ENCODE measurements around the gene ERICH6B.

Gene ERICH6B

GRCh38 chr13:45630791-45631190 is 15.3 kb upstream of the ERICH6B start:
- peaks cover 3% of the 10 kb centered on the region for H3K27me3 ChIP-seq (ENCODE audit: insufficient read depth, poor library complexity, severe bottlenecking)
- H3K4me3 ChIP-seq (replicated peaks; ENCODE audit: insufficient read depth, low read length) = no peak overlapping the region
- TF ChIP-seq, protein P1, sequence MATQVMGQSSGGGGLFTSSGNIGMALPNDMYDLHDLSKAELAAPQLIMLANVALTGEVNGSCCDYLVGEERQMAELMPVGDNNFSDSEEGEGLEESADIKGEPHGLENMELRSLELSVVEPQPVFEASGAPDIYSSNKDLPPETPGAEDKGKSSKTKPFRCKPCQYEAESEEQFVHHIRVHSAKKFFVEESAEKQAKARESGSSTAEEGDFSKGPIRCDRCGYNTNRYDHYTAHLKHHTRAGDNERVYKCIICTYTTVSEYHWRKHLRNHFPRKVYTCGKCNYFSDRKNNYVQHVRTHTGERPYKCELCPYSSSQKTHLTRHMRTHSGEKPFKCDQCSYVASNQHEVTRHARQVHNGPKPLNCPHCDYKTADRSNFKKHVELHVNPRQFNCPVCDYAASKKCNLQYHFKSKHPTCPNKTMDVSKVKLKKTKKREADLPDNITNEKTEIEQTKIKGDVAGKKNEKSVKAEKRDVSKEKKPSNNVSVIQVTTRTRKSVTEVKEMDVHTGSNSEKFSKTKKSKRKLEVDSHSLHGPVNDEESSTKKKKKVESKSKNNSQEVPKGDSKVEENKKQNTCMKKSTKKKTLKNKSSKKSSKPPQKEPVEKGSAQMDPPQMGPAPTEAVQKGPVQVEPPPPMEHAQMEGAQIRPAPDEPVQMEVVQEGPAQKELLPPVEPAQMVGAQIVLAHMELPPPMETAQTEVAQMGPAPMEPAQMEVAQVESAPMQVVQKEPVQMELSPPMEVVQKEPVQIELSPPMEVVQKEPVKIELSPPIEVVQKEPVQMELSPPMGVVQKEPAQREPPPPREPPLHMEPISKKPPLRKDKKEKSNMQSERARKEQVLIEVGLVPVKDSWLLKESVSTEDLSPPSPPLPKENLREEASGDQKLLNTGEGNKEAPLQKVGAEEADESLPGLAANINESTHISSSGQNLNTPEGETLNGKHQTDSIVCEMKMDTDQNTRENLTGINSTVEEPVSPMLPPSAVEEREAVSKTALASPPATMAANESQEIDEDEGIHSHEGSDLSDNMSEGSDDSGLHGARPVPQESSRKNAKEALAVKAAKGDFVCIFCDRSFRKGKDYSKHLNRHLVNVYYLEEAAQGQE (IDR thresholded peaks at IDR 0.05; ENCODE audit: insufficient replicate concordance, low read depth) = no peak
- no peak for TF ChIP-seq GABPA (IDR thresholded peaks at IDR 0.05; ENCODE audit: low read depth)
- no peak for TF ChIP-seq POLR2AphosphoS5 (IDR thresholded peaks at IDR 0.05; ENCODE audit: low read depth)
- TF ChIP-seq CTCF (IDR thresholded peaks at IDR 0.05; ENCODE audit: insufficient read depth, low read length) = no peak
- no peak for TF ChIP-seq SPI1 (IDR thresholded peaks at IDR 0.05; ENCODE audit: borderline replicate concordance, low read depth)
- no peak overlapping the region for H3K27ac ChIP-seq (replicated peaks)
- DNase-seq (ENCODE audit: low read depth in 1 of 2, low spot score in 1 of 2) = no peak

DNA sequence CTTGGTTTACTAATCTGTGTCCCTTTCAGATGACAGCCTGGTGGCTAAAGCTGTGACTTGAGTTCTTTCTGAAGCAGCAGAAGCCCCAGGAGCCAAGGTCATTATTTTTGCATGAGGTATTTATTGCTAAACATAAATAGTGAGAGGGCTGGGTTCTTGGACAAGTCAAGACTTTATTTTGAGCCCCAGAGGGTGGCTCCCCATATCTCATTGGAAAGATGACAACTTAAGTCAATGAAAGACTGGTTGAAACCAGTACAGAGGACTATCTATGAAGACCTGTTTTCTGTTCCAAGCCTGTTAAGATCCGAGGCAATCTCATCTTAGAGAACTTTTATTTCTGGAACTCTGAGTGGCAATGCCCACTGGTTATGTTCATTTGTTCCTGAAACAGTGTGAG is 14.4 kb upstream of the ERICH6B start:
- no peak for DNase-seq (ENCODE audit: low read depth in 1 of 2, low spot score in 1 of 2)
- H3K27me3 ChIP-seq (ENCODE audit: insufficient read depth, poor library complexity, severe bottlenecking) = peaks cover 3% of the 10 kb centered on the region
- TF ChIP-seq, protein P1 (IDR thresholded peaks at IDR 0.05; ENCODE audit: insufficient replicate concordance, low read depth) = no peak
- TF ChIP-seq GABPA (IDR thresholded peaks at IDR 0.05; ENCODE audit: low read depth) (no peak), POLR2AphosphoS5 (IDR thresholded peaks at IDR 0.05; ENCODE audit: low read depth) (no peak), CTCF (IDR thresholded peaks at IDR 0.05; ENCODE audit: insufficient read depth, low read length) (no peak), SPI1 (IDR thresholded peaks at IDR 0.05; ENCODE audit: borderline replicate concordance, low read depth) (no peak)
- no peak overlapping the region for H3K27ac ChIP-seq (replicated peaks)
- H3K4me3 ChIP-seq (replicated peaks; ENCODE audit: insufficient read depth, low read length) = no peak overlapping the region

GRCh38 chr13:45628094-45628493 is 12.6 kb upstream of the ERICH6B start:
- no peak for DNase-seq (ENCODE audit: low read depth in 1 of 2, low spot score in 1 of 2)
- Histone ChIP-seq H3K27me3 (ENCODE audit: insufficient read depth, poor library complexity, severe bottlenecking) (peaks cover 3% of the 10 kb centered on the region), H3K4me3 (replicated peaks; ENCODE audit: insufficient read depth, low read length) (no peak overlapping the region), H3K27ac (replicated peaks) (no peak overlapping the region)
- TF ChIP-seq GABPA (IDR thresholded peaks at IDR 0.05; ENCODE audit: low read depth) = no peak
- no peak for TF ChIP-seq POLR2AphosphoS5 (IDR thresholded peaks at IDR 0.05; ENCODE audit: low read depth)
- TF ChIP-seq, protein P1 (IDR thresholded peaks at IDR 0.05; ENCODE audit: insufficient replicate concordance, low read depth) = no peak
- no peak for TF ChIP-seq CTCF (IDR thresholded peaks at IDR 0.05; ENCODE audit: insufficient read depth, low read length)
- no peak for TF ChIP-seq SPI1 (IDR thresholded peaks at IDR 0.05; ENCODE audit: borderline replicate concordance, low read depth)
